Naive thymus-derived CD4-positive, alpha-beta T cell (primary cell): ENCODE data around the gene ETFBKMT. TPM values are rescaled to one million over a fixed set of nuclear protein-coding genes. Genes with fewer than 3 reads are reported as not detected.
A peak's percentile ranks its signal among the peaks of the same experiment; 100 is the strongest.
"Not testable (repeated sequence)": the region's sequence is repeated elsewhere in the genome, so short reads cannot be mapped to it uniquely, and the experiment has no call there.

Source experiments
- ATAC-seq: fragments of 150-1000 bp; cut with Tn5 transposase; 2 replicates; pipeline ENCODE4 v1.10.0; 2021; ENCODE audit warnings: mild to moderate bottlenecking, moderate library complexity
- CTCF ChIA-PET: fragments of 350-600 bp; sonication (Branson Sonifier 250); formaldehyde crosslinking; loops from one replicate; lab custom pipeline; 2021; ENCODE audit warnings: antibody characterized with exemption; lab: Charles Lee
- POLR2A ChIA-PET: fragments of 350-600 bp; sonication (Branson Sonifier 250); formaldehyde crosslinking; loops from one replicate; lab custom pipeline; 2021; ENCODE audit warnings: antibody characterized with exemption, inconsistent platforms; lab: Charles Lee
- DNase-seq, 9 donors: peaks; one replicate each; pipeline versions ENCODE4 v3.0.0 to v3.0.0-alpha.2; 2020 to 2022; ENCODE audit warnings: mixed read lengths in 1 of 9
- H3K27ac ChIP-seq: one replicate; pipeline ENCODE4 v1.7.0; 2013; ENCODE audit warnings: mild to moderate bottlenecking, low read depth, low read length, moderate library complexity
- H3K27me3 ChIP-seq, 2 donors: one replicate each; pipeline ENCODE4 v1.7.0; 2013; ENCODE audit warnings: low read length in 2 of 2, mild to moderate bottlenecking in 2 of 2, moderate library complexity in 2 of 2; ENCODE audit not compliant: control insufficient read depth in 2 of 2, insufficient read depth in 2 of 2
- H3K36me3 ChIP-seq, 3 experiments: 1 replicate in 2 of 3; 2 replicates in 1 of 3; pipeline ENCODE4 v1.7.0; 2013; ENCODE audit warnings: low read length in 3 of 3, mild to moderate bottlenecking in 3 of 3, moderate library complexity in 1 of 3; ENCODE audit not compliant: insufficient read depth in 3 of 3, control insufficient read depth in 2 of 3
- H3K4me1 ChIP-seq, 2 donors: one replicate each; pipeline ENCODE4 v1.7.0; 2013; ENCODE audit warnings: low read length in 2 of 2, mild to moderate bottlenecking in 2 of 2, moderate library complexity in 1 of 2; ENCODE audit not compliant: control insufficient read depth in 2 of 2, insufficient read depth in 2 of 2
- H3K4me3 ChIP-seq: 2 replicates; pipeline ENCODE4 v1.7.0; 2013; ENCODE audit warnings: mild to moderate bottlenecking, low read length
- H3K9me3 ChIP-seq, 3 experiments: 1 replicate in 2 of 3; 2 replicates in 1 of 3; pipeline ENCODE4 v1.7.0; 2013; ENCODE audit warnings: low read length in 3 of 3; ENCODE audit not compliant: control insufficient read depth in 2 of 3
- H3K27ac Mint-ChIP-seq, 9 donors: one replicate each; pipeline ENCODE4 v1.8.0; 2020 to 2022; ENCODE audit warnings: mixed read lengths in 9 of 9, mild to moderate bottlenecking in 8 of 9, moderate library complexity in 5 of 9, inconsistent platforms in 2 of 9
- H3K27me3 Mint-ChIP-seq, 5 donors: one replicate each; pipeline ENCODE4 v1.8.0; 2021 to 2022; ENCODE audit warnings: mixed read lengths in 5 of 5, mild to moderate bottlenecking in 1 of 5
- H3K36me3 Mint-ChIP-seq, 5 donors: one replicate each; pipeline ENCODE4 v1.8.0; 2020 to 2022; ENCODE audit warnings: mixed read lengths in 5 of 5, mild to moderate bottlenecking in 3 of 5, inconsistent platforms in 1 of 5
- H3K4me1 Mint-ChIP-seq, 7 donors: one replicate each; pipeline ENCODE4 v1.8.0; 2020 to 2022; ENCODE audit warnings: mixed read lengths in 7 of 7, mild to moderate bottlenecking in 3 of 7, inconsistent platforms in 1 of 7
- H3K4me3 Mint-ChIP-seq, 10 donors: one replicate each; pipeline ENCODE4 v1.8.0; 2020 to 2022; ENCODE audit warnings: mild to moderate bottlenecking in 10 of 10, mixed read lengths in 10 of 10, moderate library complexity in 6 of 10, inconsistent platforms in 2 of 10
- H3K9me3 Mint-ChIP-seq, 11 donors: one replicate each; pipeline ENCODE4 v1.8.0; 2020 to 2022; ENCODE audit warnings: mixed read lengths in 11 of 11, mild to moderate bottlenecking in 4 of 11, inconsistent platforms in 1 of 11, moderate library complexity in 1 of 11
- intact Hi-C, 2 donors: fragments of 100-400 bp; cut with micrococcal nuclease; formaldehyde crosslinking; loops; one replicate each; pipeline ENCODE4 v1.15.1; 2023
- polyA plus RNA-seq, 2 donors: library from polyadenylated mRNA; unstranded; fragments of 300-500 nt; fragmentation: Illumina TruSeq; gene quantifications; one replicate each; pipeline ENCODE4 v1.2.3, GENCODE V29; 2021
- total RNA-seq, 6 experiments: library from RNA in 5 of 6; stranded (reverse) in 5 of 6; gene quantifications; 1 replicate in 5 of 6; 2 replicates in 1 of 6; pipeline ENCODE4 v1.2.3 and lab custom pipeline; 2021 to 2026

The ETFBKMT gene
- total and polyA plus RNA-seq, 7 experiments from 2014 or later: 0.41 to 2.0 (median 1.3) TPM

DNA sequence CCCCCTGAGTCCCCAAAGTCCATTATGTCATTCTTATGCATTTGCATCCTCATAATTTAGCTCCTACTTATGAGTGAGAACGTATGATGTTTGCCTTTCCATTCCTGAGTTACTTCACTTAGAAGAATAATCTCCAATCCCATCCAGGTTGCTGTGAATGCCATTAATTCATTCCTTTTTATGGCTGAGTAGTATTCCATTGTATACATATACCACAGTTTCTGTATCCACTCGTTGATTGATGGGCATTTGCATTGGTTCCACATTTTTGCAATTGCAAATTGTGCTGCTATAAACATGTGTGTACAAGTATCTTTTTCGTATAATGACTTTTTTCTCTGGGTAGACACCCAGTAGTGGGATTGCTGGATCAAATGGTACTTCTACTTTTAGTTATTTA, 30.4 kb downstream of the ETFBKMT start:
- H3K4me3 Mint-ChIP-seq, intact Hi-C loops, DNase-seq, CTCF ChIA-PET, H3K9me3 ChIP-seq, H3K27me3 ChIP-seq, H3K27me3 Mint-ChIP-seq, POLR2A ChIA-PET, H3K4me3 ChIP-seq, H3K27ac ChIP-seq, H3K4me1 Mint-ChIP-seq, ATAC-seq, H3K4me1 ChIP-seq: not testable (repeated sequence)
- H3K9me3 Mint-ChIP-seq: peaks cover 0 to 43% (median 9%) of the 10 kb centered on the region in 11 donors
- H3K36me3 ChIP-seq: peaks cover 0 to 34% (median 0%) of the 10 kb centered on the region in 3 experiments
- H3K36me3 Mint-ChIP-seq: peaks cover 0 to 58% (median 55%) of the 10 kb centered on the region in 5 donors
- H3K27ac Mint-ChIP-seq: peak overlapping the region in 1 of 9 donors; percentile 31

DNA sequence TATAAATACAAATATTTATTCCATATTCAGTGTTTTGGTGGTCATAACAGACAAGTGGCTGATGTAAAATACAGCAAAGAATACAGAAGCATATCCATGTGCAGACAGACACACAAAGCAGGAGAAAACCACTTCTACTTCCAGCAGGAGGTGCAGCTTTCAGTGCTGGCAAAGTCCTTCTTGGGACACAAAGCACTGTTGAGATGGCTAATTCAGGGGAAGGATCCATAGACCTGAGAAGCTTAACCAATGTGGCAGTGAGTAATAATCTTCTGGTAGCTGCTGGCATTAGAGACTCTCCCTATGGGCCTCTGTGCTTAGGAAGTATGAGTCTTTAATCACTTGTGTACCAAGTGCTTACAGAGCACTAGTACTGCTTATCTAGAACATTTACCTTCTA, 42.6 kb downstream of the ETFBKMT start:
- Histone ChIP-seq H3K36me3 (peaks cover 0 to 33% (median 10%) of the 10 kb centered on the region in 3 experiments), H3K4me1 (peaks cover 0 to 12% of the 10 kb centered on the region in 2 donors), H3K27ac (no peak overlapping the region), H3K27me3 (no peaks in the 10 kb centered on the region), H3K9me3 (no peaks in the 10 kb centered on the region), H3K4me3 (no peak overlapping the region)
- peaks cover 0 to 4% (median 0%) of the 10 kb centered on the region in 11 donors for H3K9me3 Mint-ChIP-seq
- CTCF ChIA-PET: interaction anchor here (1.0 to 1.1 kb wide), 2 partner anchors 73 to 259 kb away, joined by 3 to 4 read pairs; no protein-coding TSS in a partner anchor
- no peak for ATAC-seq
- intact Hi-C loops: no loop called here
- H3K27me3 Mint-ChIP-seq: no peaks in the 10 kb centered on the region
- no peak overlapping the region for H3K4me3 Mint-ChIP-seq
- DNase-seq: no peak
- POLR2A ChIA-PET: interaction anchor here (0.7 to 1.6 kb wide), 3 partner anchors 49 to 131 kb away, joined by 3 to 5 read pairs (median 3); no protein-coding TSS in a partner anchor
- H3K27ac Mint-ChIP-seq: peak overlapping the region in 2 of 9 donors; percentile 24 to 61
- peaks cover 11 to 45% (median 25%) of the 10 kb centered on the region in 5 donors for H3K36me3 Mint-ChIP-seq
- peaks cover 12 to 45% (median 34%) of the 10 kb centered on the region in 7 donors for H3K4me1 Mint-ChIP-seq

DNA sequence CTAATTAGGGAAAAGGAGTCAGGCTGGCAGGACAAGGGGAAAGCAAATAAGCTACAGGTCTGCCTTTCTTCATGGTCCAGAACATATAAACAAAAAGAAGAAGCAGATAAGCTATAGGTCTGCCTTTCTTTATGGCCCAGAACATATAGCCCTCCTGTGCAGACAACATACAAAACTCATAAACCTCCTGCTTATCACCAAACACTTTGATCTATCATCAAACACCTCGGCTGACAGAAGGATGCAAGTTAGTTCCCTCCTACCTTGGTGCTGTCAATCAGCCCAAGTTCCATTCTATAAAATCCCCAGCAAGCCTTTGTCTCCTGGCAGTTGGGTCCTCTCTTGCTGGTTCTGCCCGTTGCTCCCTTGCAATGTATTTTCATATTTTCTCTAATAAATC, 46.1 kb downstream of the ETFBKMT start:
- H3K27ac Mint-ChIP-seq: peak overlapping the region in 6 of 9 donors; percentile 45 to 82 (median 62)
- ATAC-seq (no peak), DNase-seq (peak in 6 of 9 donors; percentile 21 to 55 (median 32))
- Histone ChIP-seq H3K27ac (no peak overlapping the region), H3K9me3 (peaks cover 0 to 7% (median 5%) of the 10 kb centered on the region in 3 experiments), H3K36me3 (peaks cover 0 to 15% (median 0%) of the 10 kb centered on the region in 3 experiments), H3K27me3 (no peaks in the 10 kb centered on the region), H3K4me1 (peaks cover 0 to 12% of the 10 kb centered on the region in 2 donors), H3K4me3 (no peak overlapping the region)
- peaks cover 20 to 53% (median 38%) of the 10 kb centered on the region in 5 donors for H3K36me3 Mint-ChIP-seq
- H3K9me3 Mint-ChIP-seq: peaks cover 0 to 34% (median 21%) of the 10 kb centered on the region in 11 donors
- ChIA-PET POLR2A (interaction anchor here (0.7 kb wide), 1 partner anchor 166 kb away, joined by 4 read pairs; no protein-coding TSS in a partner anchor), CTCF (interaction anchor here (1.1 kb wide), 1 partner anchor 253 kb away, joined by 4 read pairs; the partner anchor contains the start of gene RESF1)
- intact Hi-C loops: loop anchor here in 1 of 2 donors (2.0 kb wide), 1 partner anchor 23 kb away; the partner anchor contains the start of gene AMN1
- H3K27me3 Mint-ChIP-seq: no peaks in the 10 kb centered on the region
- peaks cover 12 to 45% (median 36%) of the 10 kb centered on the region in 7 donors for H3K4me1 Mint-ChIP-seq
- peak overlapping the region in 3 of 10 donors; percentile 4 to 29 (median 10) for H3K4me3 Mint-ChIP-seq

DNA sequence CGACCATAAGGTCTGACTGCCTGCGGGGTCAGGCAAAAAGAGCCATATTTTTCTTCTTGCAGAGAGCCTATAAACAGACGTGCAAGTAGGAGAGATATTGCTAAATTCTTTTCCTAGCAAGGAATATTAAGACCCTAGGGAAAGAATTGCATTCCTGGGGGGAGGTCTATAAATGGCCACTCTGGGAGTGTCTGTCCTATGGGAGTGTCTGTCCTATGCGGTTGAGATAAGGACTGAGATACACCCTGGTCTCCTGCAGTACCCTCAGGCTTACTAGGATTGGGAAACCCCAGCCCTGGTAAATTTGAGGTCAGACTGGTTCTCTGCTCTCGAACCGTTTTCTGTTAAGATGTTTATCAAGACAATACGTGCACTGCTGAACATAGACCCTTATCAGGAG, 48.6 kb downstream of the ETFBKMT start:
- Mint-ChIP-seq H3K4me1 (peaks cover 12 to 42% (median 38%) of the 10 kb centered on the region in 7 donors), H3K36me3 (peaks cover 15 to 50% (median 36%) of the 10 kb centered on the region in 5 donors), H3K4me3 (peak overlapping the region in 1 of 10 donors; percentile 34), H3K9me3 (peaks cover 0 to 41% (median 24%) of the 10 kb centered on the region in 11 donors)
- H3K4me3 ChIP-seq, H3K27ac Mint-ChIP-seq, CTCF ChIA-PET, intact Hi-C loops, POLR2A ChIA-PET, ATAC-seq, H3K27ac ChIP-seq, H3K27me3 Mint-ChIP-seq, H3K27me3 ChIP-seq: not testable (repeated sequence)
- Histone ChIP-seq H3K4me1 (peaks cover 0 to 12% of the 10 kb centered on the region in 2 donors), H3K36me3 (peaks cover 0 to 15% (median 0%) of the 10 kb centered on the region in 3 experiments), H3K9me3 (peaks cover 0 to 10% (median 5%) of the 10 kb centered on the region in 3 experiments)
- DNase-seq: peak in 2 of 9 donors; percentile 7 to 15

DNA sequence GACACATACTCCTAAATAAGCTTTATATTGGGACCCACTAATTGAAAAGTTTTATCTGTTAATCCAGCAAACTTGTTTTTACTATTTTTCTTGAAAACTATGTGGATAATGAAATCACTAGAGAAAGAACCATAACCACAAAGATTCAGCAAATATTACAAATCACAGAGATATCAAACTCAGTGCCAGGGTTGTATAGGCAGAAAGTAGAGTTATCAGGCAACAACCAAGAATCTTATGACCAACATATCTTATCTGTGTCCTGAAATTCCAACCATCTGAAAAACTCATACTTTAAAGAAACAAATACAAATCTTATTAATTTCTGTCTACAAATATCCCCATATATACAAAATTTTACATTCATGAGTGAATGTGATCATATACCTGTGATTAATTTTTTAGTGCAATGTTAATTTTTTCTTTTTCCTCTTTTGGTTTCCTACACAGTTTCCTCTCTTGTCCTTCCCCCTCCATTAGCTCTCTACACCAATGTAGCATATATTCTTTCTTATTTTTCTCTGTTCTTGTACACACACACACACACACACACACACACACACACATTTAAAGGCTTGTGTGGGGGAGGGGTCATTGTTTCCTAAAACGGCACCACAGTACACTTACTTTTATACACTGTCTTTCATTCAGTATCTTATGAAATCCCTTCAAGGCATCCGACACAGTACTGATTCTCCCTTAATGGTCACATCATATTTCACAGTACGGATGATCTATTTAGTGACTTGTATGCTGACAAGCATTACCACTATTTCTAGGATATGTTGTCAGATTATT, 50.7 kb downstream of the ETFBKMT start:
- Histone ChIP-seq H3K36me3 (peaks cover 0 to 15% (median 0%) of the 10 kb centered on the region in 3 experiments), H3K4me1 (peaks cover 0 to 5% of the 10 kb centered on the region in 2 donors), H3K4me3 (no peak overlapping the region), H3K27ac (no peak overlapping the region), H3K27me3 (no peaks in the 10 kb centered on the region), H3K9me3 (peaks cover 0 to 13% (median 5%) of the 10 kb centered on the region in 3 experiments)
- peak overlapping the region in 6 of 9 donors; percentile 23 to 62 (median 56) for H3K27ac Mint-ChIP-seq
- H3K36me3 Mint-ChIP-seq: peaks cover 15 to 58% (median 44%) of the 10 kb centered on the region in 5 donors
- intact Hi-C loops: no loop called here
- ATAC-seq (no peak), DNase-seq (no peak)
- H3K27me3 Mint-ChIP-seq: no peaks in the 10 kb centered on the region
- CTCF ChIA-PET: no interaction called here
- POLR2A ChIA-PET: no interaction called here
- peaks cover 10 to 30% (median 21%) of the 10 kb centered on the region in 7 donors for H3K4me1 Mint-ChIP-seq
- H3K9me3 Mint-ChIP-seq: peaks cover 0 to 51% (median 25%) of the 10 kb centered on the region in 11 donors
- H3K4me3 Mint-ChIP-seq: no peak overlapping the region

DNA sequence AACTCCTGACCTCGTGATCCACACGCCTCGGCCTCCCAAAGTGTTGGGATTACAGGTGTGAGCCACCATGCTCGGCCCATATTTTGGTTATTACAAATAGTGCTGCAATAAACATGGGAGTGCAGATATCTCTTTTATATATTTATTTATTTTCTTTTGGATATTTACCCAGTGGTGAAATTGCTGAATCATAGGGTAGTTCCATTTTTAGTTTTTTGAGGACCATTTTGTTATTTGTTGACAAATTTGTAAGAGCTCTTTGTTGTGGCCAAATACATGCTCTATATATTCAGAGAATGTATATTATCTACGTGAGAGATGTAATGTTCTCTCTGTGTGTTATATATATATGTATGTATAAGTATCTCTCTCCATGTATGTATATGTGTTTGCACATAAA, 53.4 kb downstream of the ETFBKMT start:
- no peak for DNase-seq
- no peak overlapping the region for H3K4me3 Mint-ChIP-seq
- H3K36me3 Mint-ChIP-seq: peaks cover 11 to 59% (median 39%) of the 10 kb centered on the region in 5 donors
- Histone ChIP-seq H3K27ac (no peak overlapping the region), H3K9me3 (peaks cover 0 to 12% (median 0%) of the 10 kb centered on the region in 3 experiments), H3K4me3 (no peak overlapping the region), H3K4me1 (no peaks in the 10 kb centered on the region), H3K36me3 (peaks cover 0 to 8% (median 0%) of the 10 kb centered on the region in 3 experiments), H3K27me3 (no peaks in the 10 kb centered on the region)
- intact Hi-C loops: no loop called here
- H3K4me1 Mint-ChIP-seq: peaks cover 0 to 22% (median 12%) of the 10 kb centered on the region in 7 donors
- no peak for ATAC-seq
- no peaks in the 10 kb centered on the region for H3K27me3 Mint-ChIP-seq
- H3K27ac Mint-ChIP-seq: no peak overlapping the region
- ChIA-PET CTCF (no interaction called here), POLR2A (no interaction called here)
- peaks cover 4 to 65% (median 30%) of the 10 kb centered on the region in 11 donors for H3K9me3 Mint-ChIP-seq
